NCI-H748 (cell line): ENCODE results near the gene BICD2.
A peak's percentile ranks its signal among the peaks of the same experiment; 100 is the strongest.
"Not testable (repeated sequence)": the region's sequence is repeated elsewhere in the genome, so short reads cannot be mapped to it uniquely, and the experiment has no call there.

Experiments used
- DNase-seq: peaks from one replicate; lab custom pipeline; 2025; ENCODE audit not compliant: unreplicated experiment; lab: John Stamatoyannopoulos, UW

The BICD2 gene

GRCh38 chr9:92771309-92771708, 6.7 kb upstream of the BICD2 start:
- no peak for DNase-seq

- peak; percentile 38 for DNase-seq
Measured at GRCh38 chr9:92770360-92770995, 5.8 kb upstream of the BICD2 start.

- DNase-seq, result no peak
Measured at GRCh38 chr9:92769990-92770359, 5.3 kb upstream of the BICD2 start.

GRCh38 chr9:92769286-92769685, 4.7 kb upstream of the BICD2 start:
- DNase-seq, result no peak

- DNase-seq, result not testable (repeated sequence)
Measured at GRCh38 chr9:92768816-92769215, 4.2 kb upstream of the BICD2 start.

- no peak for DNase-seq
Measured at GRCh38 chr9:92767066-92768054, 2.7 kb upstream of the BICD2 start.

- peak; percentile 99 for DNase-seq
Measured at GRCh38 chr9:92764988-92765936, 629 bp upstream of the BICD2 start.

- DNase-seq, result peak; percentile 55
Measured at GRCh38 chr9:92763721-92764380, 782 bp downstream of the BICD2 start.

- no peak for DNase-seq
Measured at GRCh38 chr9:92762781-92763708, 1.6 kb downstream of the BICD2 start.

- DNase-seq, result no peak
Measured at GRCh38 chr9:92762196-92762595, 2.4 kb downstream of the BICD2 start.

- DNase-seq, result no peak
Measured at GRCh38 chr9:92761686-92762085, 2.9 kb downstream of the BICD2 start.

GRCh38 chr9:92760494-92760893, 4.1 kb downstream of the BICD2 start:
- DNase-seq, result no peak

- no peak for DNase-seq
Measured at GRCh38 chr9:92760070-92760469, 4.6 kb downstream of the BICD2 start.

- no peak for DNase-seq
Measured at GRCh38 chr9:92759446-92759845, 5.2 kb downstream of the BICD2 start.

GRCh38 chr9:92756792-92757191, 7.8 kb downstream of the BICD2 start:
- DNase-seq, result no peak

- DNase-seq, result no peak
Measured at GRCh38 chr9:92754091-92754745, 10.4 kb downstream of the BICD2 start.

GRCh38 chr9:92752812-92753404, 11.7 kb downstream of the BICD2 start:
- no peak for DNase-seq

GRCh38 chr9:92749934-92750315, 14.7 kb downstream of the BICD2 start:
- no peak for DNase-seq
